ENCODE data around the gene JARID2. TPM values are rescaled to one million over a fixed set of nuclear protein-coding genes. Genes with fewer than 3 reads are reported as not detected.
A peak's percentile ranks its signal among the peaks of the same experiment; 100 is the strongest.

The JARID2 gene
- total RNA-seq, 1 donor from 2014 or later = 24.2 TPM

DNA sequence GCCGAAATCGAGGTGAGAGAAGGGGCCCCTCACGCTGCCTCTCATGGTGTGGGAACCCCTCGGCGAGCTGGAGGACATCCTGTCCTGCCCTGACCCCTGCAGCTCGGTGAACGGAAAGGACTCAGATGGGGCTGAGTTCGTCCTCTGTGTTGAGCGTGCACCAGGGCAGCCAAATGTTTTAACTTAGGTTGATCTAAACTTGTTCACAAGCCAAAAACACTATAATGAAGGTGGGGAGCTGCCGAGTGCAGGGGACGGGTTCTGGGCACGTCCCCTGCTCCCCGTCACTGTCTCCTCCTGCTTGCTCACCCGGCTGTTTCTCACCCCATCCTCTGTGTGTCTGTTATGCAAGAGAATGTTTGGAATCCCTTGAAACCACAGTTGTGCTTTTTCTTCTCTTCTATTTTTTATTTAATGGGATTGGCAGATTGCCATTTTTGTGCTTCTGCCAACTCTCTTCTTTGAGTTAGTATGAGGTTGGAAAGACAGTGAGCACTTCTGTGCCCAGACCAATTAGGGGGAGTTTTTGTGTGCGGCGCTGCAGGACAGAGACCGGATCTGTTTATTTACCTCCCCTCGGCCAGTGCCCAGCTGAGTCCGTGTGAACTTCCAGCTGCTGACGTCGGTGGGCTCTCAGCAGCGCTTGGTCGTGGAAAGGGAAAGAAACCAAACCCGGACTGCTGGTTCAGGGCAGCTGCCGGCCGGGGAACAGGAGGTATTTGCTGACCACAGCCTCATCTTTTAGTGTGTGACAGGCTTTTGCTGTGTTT is 258.9 kb downstream of the JARID2 start:
- Histone ChIP-seq H3K36me3 (ENCODE audit: insufficient read depth, low read length) (peaks cover 10% of the 10 kb centered on the region), H3K4me3 (ENCODE audit: insufficient read depth, low read depth, low read length) (peak overlapping the region; percentile 35), H3K9me3 (ENCODE audit: insufficient read depth, low read depth, low read length) (no peaks in the 10 kb centered on the region), H2AFZ (ENCODE audit: low read depth, low read length) (no peak overlapping the region), H3K27me3 (ENCODE audit: insufficient read depth, low read length) (no peaks in the 10 kb centered on the region), H3K9ac (ENCODE audit: low read length) (peak overlapping the region; percentile 68), H4K20me1 (ENCODE audit: insufficient read depth, low read length) (peaks cover 97% of the 10 kb centered on the region), H3K4me1 (ENCODE audit: insufficient read depth, low read length) (peaks cover 30% of the 10 kb centered on the region), H3K79me2 (ENCODE audit: insufficient read depth, low read length) (peaks cover 14% of the 10 kb centered on the region), H3K27ac (ENCODE audit: low read depth, low read length) (peak overlapping the region; percentile 56), H3K4me2 (ENCODE audit: low read length) (peak overlapping the region; percentile 76)
- Mint-ChIP-seq H3K4me3 (ENCODE audit: unreplicated experiment) (peak overlapping the region; percentile 80), H3K4me1 (ENCODE audit: low read depth, unreplicated experiment) (peaks cover 37% of the 10 kb centered on the region), H3K27me3 (ENCODE audit: low read depth, unreplicated experiment) (no peaks in the 10 kb centered on the region), H3K27ac (ENCODE audit: unreplicated experiment) (peak overlapping the region; percentile 91), H3K36me3 (ENCODE audit: low read depth, unreplicated experiment) (peaks cover 40% of the 10 kb centered on the region), H3K9me3 (ENCODE audit: unreplicated experiment) (no peaks in the 10 kb centered on the region)
- DNase-seq (ENCODE audit: low read depth) = peak; percentile 95
- no peak for FAIRE-seq
- TF ChIP-seq, protein P1, sequence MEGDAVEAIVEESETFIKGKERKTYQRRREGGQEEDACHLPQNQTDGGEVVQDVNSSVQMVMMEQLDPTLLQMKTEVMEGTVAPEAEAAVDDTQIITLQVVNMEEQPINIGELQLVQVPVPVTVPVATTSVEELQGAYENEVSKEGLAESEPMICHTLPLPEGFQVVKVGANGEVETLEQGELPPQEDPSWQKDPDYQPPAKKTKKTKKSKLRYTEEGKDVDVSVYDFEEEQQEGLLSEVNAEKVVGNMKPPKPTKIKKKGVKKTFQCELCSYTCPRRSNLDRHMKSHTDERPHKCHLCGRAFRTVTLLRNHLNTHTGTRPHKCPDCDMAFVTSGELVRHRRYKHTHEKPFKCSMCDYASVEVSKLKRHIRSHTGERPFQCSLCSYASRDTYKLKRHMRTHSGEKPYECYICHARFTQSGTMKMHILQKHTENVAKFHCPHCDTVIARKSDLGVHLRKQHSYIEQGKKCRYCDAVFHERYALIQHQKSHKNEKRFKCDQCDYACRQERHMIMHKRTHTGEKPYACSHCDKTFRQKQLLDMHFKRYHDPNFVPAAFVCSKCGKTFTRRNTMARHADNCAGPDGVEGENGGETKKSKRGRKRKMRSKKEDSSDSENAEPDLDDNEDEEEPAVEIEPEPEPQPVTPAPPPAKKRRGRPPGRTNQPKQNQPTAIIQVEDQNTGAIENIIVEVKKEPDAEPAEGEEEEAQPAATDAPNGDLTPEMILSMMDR (IDR thresholded peaks at IDR 0.05; ENCODE audit: insufficient read depth, low read depth, low read length) = no peak

DNA sequence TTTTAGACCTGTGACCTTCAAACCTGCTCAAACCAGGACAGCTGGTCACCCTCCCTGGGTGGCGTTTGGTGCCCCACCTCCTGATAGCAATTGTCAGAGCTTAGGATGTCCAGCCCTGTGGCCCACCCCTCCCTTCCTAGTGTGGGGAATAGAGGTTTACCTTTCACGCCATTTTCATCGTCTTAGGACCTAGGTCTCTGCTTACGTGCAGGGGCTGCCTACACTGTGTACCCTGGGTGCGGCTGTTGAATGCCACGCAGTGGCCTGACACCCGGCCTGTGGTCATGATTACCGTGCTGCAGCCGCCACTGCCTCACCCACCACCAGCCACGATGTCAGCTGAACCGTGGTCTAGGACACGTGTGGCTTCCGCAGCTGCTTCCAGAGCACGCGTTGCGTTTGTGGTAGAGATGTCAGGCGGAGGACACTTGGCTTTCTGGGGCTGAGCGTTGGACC is 259.6 kb downstream of the JARID2 start:
- Histone ChIP-seq H3K4me2 (ENCODE audit: low read length) (peak overlapping the region; percentile 76), H3K27ac (ENCODE audit: low read depth, low read length) (peak overlapping the region; percentile 56), H3K27me3 (ENCODE audit: insufficient read depth, low read length) (no peaks in the 10 kb centered on the region), H2AFZ (ENCODE audit: low read depth, low read length) (no peak overlapping the region), H3K36me3 (ENCODE audit: insufficient read depth, low read length) (peaks cover 10% of the 10 kb centered on the region), H3K4me1 (ENCODE audit: insufficient read depth, low read length) (peaks cover 30% of the 10 kb centered on the region), H3K9ac (ENCODE audit: low read length) (peak overlapping the region; percentile 68), H3K4me3 (ENCODE audit: insufficient read depth, low read depth, low read length) (peak overlapping the region; percentile 35), H3K9me3 (ENCODE audit: insufficient read depth, low read depth, low read length) (no peaks in the 10 kb centered on the region), H4K20me1 (ENCODE audit: insufficient read depth, low read length) (peaks cover 96% of the 10 kb centered on the region), H3K79me2 (ENCODE audit: insufficient read depth, low read length) (peaks cover 14% of the 10 kb centered on the region)
- Mint-ChIP-seq H3K36me3 (ENCODE audit: low read depth, unreplicated experiment) (peaks cover 39% of the 10 kb centered on the region), H3K9me3 (ENCODE audit: unreplicated experiment) (no peaks in the 10 kb centered on the region), H3K4me3 (ENCODE audit: unreplicated experiment) (no peak overlapping the region), H3K27me3 (ENCODE audit: low read depth, unreplicated experiment) (no peaks in the 10 kb centered on the region), H3K4me1 (ENCODE audit: low read depth, unreplicated experiment) (peaks cover 37% of the 10 kb centered on the region), H3K27ac (ENCODE audit: unreplicated experiment) (peak overlapping the region; percentile 91)
- DNase-seq (ENCODE audit: low read depth) (no peak), FAIRE-seq (no peak)
- TF ChIP-seq, protein P1 (IDR thresholded peaks at IDR 0.05; ENCODE audit: insufficient read depth, low read depth, low read length) = no peak
- TF ChIP-seq EZH2 (IDR thresholded peaks at IDR 0.05; ENCODE audit: insufficient read depth, low read length) = no peak

DNA sequence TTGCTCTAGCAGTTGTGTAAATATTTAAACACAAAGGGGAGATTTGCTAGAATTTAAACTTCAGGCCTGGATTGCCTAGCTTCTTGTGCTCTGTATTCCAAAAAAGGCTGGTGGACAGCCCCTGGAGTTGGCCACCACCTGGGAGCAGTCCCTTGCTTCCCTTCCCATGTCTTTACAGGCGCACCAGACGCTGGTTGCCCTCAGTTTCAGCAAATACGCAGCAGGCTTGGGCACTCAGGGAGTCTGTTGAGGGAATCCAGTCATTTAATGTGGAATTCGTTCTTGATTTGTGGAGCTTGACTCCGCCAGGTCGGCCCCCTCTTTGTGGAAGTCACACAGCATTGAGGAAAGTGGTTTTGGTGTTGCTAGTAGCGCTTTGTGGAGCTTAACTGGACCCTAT is 260.2 kb downstream of the JARID2 start:
- Mint-ChIP-seq H3K4me3 (ENCODE audit: unreplicated experiment) (no peak overlapping the region), H3K4me1 (ENCODE audit: low read depth, unreplicated experiment) (peaks cover 37% of the 10 kb centered on the region), H3K9me3 (ENCODE audit: unreplicated experiment) (no peaks in the 10 kb centered on the region), H3K27me3 (ENCODE audit: low read depth, unreplicated experiment) (no peaks in the 10 kb centered on the region), H3K36me3 (ENCODE audit: low read depth, unreplicated experiment) (peaks cover 42% of the 10 kb centered on the region), H3K27ac (ENCODE audit: unreplicated experiment) (no peak overlapping the region)
- H3K79me2 ChIP-seq (ENCODE audit: insufficient read depth, low read length) = peaks cover 14% of the 10 kb centered on the region
- peaks cover 30% of the 10 kb centered on the region for H3K4me1 ChIP-seq (ENCODE audit: insufficient read depth, low read length)
- no peak overlapping the region for H3K4me3 ChIP-seq (ENCODE audit: insufficient read depth, low read depth, low read length)
- no peak overlapping the region for H2AFZ ChIP-seq (ENCODE audit: low read depth, low read length)
- TF ChIP-seq, protein P1 (IDR thresholded peaks at IDR 0.05; ENCODE audit: insufficient read depth, low read depth, low read length) = no peak
- no peak for TF ChIP-seq EZH2 (IDR thresholded peaks at IDR 0.05; ENCODE audit: insufficient read depth, low read length)
- no peak overlapping the region for H3K9ac ChIP-seq (ENCODE audit: low read length)
- no peak overlapping the region for H3K27ac ChIP-seq (ENCODE audit: low read depth, low read length)
- H4K20me1 ChIP-seq (ENCODE audit: insufficient read depth, low read length) = peaks cover 96% of the 10 kb centered on the region
- H3K27me3 ChIP-seq (ENCODE audit: insufficient read depth, low read length) = no peaks in the 10 kb centered on the region
- H3K36me3 ChIP-seq (ENCODE audit: insufficient read depth, low read length) = peaks cover 10% of the 10 kb centered on the region
- H3K9me3 ChIP-seq (ENCODE audit: insufficient read depth, low read depth, low read length) = no peaks in the 10 kb centered on the region
- no peak overlapping the region for H3K4me2 ChIP-seq (ENCODE audit: low read length)
- DNase-seq (ENCODE audit: low read depth) (no peak), FAIRE-seq (no peak)
